ENCODE data around the gene SPHK1.

Gene SPHK1

DNA sequence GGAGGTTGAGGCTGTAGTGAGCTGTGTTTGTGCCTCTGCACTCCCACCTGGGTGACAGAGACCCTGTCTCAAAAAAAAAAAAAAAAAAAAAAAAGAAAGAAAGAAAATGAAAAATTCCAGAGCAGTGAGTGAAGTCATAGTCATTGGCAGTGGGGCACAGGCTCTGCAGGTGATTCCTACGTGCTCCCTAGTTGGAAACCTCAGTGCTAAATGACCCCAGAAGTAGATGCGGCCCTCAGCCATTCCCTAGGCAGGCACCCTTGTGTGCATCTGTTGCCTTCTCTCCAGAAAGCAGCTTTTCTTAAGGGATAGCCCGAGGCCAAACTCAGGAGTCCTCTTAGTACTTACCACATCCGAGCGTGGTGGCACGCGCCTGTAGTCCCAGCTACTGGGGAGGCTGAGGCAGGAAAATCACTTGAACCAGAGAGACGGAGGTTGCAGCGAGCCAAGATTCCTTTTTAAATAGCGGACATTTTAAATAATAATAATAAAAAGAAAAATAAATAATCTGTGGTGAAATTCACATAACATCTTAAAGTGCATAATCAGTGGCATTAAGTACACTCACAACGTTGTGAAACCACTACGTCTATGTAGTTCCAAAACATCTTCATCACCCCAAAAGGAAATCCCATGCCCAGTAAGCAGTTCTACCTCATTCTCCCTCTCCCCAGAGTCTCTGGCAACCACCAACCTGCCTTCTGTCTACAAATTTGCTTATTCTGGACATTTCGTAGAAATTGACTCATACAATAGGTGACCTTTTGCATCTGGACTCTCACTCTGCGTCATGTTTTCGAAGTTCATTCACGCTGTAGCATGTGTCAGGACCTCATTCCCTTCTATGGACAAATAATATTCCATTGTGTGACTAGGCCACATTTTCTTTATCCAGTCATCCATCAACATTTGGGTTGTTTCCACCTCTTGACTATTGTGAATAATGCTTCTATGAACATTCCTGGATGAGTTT is 12.5 kb upstream of the SPHK1 start:
- TF ChIP-seq GATA3 (IDR thresholded peaks at IDR 0.05; ENCODE audit: low read depth, low read length) = no peak
- TF ChIP-seq GATA2 (IDR thresholded peaks at IDR 0.05; ENCODE audit: low read depth, low read length) = no peak

DNA sequence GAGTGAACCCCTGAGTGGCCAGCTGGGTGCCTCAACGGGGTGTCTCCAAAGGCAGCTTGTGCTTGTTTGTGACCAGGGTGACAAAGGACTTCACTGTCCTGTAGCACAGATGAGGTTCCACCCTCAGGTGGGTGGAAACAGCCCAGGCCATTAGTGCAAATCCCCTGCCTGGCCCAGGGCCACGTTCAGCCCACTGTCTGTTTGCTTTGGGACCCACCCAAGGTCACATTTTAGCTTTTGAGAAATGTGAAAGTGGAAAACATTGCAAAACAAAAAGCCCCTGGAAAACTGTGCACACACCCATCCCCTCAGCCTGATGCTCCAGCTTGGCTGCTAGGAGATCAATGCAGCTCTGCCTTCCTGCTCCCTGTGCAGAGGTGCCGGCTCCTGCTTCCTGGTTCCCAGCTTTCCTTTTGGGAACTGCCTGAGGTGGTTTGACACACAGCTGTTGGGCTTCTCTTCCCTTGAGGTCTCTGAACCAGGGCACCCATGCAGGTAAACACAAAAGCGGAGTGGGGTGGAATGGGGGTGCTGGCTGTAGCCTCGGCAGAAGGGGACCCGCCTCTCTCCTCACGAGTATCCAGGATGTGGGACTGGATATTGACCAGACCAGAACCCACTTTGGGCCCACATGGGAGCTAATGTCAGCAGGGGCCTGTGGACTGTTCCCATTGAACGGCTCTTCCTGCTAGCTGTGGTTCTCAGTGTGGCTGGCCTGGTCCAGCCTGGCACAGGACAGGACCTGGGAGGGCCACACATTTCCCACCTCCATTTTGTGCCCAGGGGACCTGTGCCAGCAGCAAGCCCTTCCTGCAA is 7.9 kb upstream of the SPHK1 start:
- TF ChIP-seq GATA3 (IDR thresholded peaks at IDR 0.05; ENCODE audit: low read depth, low read length) (no peak), GATA2 (IDR thresholded peaks at IDR 0.05; ENCODE audit: low read depth, low read length) (no peak)

DNA sequence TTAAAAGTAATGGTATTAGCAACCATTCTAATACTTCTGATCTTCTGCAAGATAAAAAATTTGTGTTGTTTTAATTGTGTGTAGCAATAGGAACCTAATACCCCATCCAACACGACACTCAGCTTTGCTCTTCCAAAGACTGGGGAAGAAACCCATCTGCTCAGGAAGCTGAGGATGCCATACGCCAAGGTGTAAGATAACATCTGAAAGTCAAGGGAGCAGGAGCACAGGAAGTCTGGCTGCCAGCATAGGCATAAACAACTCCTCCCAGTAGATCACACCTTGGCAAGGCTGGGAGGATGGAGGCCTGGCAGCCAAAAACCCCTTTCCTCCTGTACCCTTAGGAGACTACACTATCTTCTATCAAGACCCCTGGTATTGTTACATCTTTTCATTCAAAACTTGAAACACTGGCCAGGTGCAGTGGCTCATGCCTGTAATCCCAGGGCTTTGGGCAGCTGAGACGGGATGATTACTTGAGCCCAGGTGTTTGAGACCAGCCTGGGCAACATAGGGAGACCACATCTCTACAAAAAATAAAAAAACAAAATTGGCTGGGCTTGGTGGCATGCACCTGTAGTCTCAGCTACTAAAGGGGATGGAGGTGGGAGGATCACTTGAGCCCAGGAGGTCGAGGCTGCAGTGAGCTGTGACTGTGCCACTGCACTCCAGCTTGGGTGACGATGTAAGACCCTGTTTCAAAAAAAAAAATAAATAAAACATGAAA is 5.7 kb upstream of the SPHK1 start:
- no peak; the same call in 1 of the 2 replicates for TF ChIP-seq GATA2 (IDR thresholded peaks at IDR 0.05; ENCODE audit: low read depth, low read length)
- no peak for TF ChIP-seq GATA3 (IDR thresholded peaks at IDR 0.05; ENCODE audit: low read depth, low read length)

DNA sequence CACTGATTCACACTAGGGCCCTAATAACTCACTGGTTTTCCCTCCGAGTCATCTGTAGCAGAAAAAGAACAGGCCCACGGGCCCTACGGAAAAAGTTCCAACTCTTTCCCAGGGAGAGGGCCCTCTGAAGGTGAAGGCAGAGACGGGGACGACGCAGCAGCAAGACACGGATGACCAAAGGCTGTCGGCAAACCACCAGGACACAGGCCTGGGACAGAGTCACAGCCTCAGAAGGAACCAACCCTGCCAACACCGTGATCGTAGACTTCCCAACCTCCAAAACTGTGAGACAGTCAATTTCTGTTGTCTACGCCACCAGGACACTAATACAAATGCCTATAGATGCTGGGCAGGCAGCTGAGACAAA is 5.2 kb upstream of the SPHK1 start:
- TF ChIP-seq GATA3 (IDR thresholded peaks at IDR 0.05; ENCODE audit: low read depth, low read length) (no peak), GATA2 (IDR thresholded peaks at IDR 0.05; ENCODE audit: low read depth, low read length) (no peak)

DNA sequence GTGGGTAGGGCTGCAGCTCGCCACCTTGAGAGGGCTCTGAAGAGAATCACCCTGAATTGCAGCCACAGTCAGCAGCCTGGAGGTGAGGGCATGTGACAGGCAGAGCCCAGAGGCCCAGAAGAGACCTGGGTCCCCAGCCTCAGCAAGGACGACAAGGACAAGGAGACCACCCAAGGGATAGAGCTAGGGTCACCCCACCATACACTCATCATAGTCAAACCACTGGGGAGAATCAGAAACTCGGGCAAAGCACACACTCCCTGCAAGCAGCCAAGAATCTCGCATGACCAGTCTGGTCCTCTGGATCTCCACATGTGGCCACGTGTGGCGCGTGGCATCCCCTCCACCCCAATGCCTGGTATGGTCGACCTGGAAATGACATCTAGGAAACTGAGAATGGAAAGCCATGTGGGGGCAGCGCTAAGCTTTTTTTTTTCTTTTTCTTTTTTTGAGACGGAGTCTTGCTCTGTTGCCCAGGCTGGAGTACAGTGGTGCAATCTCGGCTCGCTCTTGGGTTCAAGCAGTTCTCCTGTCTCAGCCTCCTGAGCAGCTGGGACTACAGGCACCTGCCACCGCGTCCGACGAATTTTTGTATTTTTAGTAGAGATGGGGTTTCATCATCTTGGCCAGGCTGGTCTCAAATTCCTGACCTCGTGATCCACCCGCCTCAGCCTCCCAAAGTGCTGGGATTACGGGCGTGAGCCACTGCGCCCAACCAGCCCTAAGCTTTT is 4.6 kb upstream of the SPHK1 start:
- TF ChIP-seq GATA2 (IDR thresholded peaks at IDR 0.05; ENCODE audit: low read depth, low read length) (no peak), GATA3 (IDR thresholded peaks at IDR 0.05; ENCODE audit: low read depth, low read length) (no peak)

DNA sequence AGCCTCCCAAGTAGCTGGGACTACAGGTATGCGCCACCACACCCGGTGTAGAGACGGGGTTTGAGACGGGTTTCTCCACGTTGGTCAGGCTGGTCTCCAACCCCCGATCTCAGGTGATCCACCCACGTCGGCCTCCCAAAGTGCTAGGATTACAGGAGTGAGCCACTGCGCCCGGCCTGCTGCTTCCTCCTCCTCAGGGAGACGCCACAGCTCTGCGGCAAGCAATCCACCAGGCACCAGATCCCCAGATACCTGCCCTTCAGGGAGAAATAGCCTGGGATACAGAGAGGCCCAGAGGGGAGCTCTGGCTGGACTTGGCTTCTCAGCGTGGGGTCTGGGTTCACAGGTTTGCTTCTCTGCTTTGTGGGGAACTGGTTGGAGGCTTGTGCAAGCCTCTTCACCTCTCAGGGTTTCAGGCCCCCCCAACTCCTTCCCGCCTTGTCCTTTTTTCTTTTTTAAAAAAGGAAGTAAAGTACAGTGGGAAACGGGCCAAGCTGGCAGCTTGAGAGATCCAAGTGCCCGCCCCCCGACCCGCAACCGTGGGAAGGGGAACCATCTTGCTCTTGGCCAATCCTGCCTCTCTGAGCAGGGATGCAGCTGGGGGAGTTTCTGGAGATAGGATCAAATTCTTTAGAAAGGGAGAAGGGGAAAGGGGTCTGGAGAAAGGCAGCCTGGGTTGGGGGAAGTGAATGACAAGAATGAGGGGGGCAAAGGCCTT is 2.6 kb upstream of the SPHK1 start:
- TF ChIP-seq GATA2 (IDR thresholded peaks at IDR 0.05; ENCODE audit: low read depth, low read length) (no peak), GATA3 (IDR thresholded peaks at IDR 0.05; ENCODE audit: low read depth, low read length) (no peak)

DNA sequence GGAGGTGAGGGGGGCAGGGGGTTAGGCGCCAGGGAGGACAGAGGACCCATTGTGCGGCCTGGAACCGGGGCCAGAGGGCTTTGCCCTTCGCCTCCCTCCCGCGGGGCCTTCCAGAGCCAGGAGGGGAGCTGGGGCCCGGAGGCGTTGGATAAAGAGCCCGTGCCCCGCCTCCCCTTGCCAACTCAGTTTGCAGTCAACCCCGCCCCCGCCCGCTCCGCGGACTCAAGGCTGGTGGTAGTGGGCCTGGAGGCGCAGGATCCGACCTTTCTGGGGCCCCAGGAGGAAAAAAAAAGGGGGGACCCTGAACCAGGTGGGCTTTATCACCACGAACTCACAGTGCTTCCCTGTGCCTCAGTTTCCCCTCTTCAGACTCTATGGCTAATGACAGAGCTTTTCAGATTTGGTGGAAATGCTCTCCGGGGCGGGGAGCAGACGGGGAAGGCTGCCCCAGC is 2.0 kb upstream of the SPHK1 start:
- TF ChIP-seq GATA2 (IDR thresholded peaks at IDR 0.05; ENCODE audit: low read depth, low read length) (no peak), GATA3 (IDR thresholded peaks at IDR 0.05; ENCODE audit: low read depth, low read length) (no peak)

DNA sequence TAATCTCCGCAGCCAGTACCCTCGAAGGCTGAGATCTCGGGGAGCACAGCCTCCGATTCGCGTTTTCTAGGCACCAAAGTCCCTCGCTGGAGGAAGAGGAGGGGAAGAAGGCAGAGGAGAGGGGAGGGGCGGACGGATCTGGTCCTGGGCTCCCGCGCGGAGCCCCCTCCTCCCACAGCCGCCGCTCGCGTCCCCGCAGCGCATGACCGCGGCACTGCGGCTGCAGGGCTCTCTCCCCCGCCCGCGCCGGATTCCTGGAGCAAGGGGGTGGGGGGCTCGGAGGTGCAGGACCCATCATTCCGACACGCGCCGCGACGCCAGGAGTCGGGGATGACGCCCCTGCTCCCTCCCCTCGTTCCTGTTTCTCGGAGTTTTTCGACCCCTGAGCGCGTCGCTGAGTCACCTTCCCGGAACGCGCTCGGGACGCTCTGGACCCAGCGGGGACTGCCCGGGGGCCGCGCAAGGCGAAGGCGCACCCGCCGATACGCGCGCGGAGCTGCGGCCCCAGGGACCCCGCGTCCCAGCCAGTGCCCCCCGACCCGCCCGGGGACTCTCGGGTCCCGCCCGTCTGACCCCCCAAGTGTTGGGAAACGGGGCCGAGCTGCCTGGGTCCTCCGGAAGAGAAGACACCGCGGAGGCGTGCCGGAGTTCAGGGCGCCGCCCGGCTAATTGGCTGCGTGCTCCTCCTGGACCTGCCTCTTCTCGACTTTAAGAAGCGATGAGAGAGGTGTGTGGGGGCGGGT is 1.4 kb upstream of the SPHK1 start:
- TF ChIP-seq GATA2 (IDR thresholded peaks at IDR 0.05; ENCODE audit: low read depth, low read length) = no peak
- TF ChIP-seq GATA3 (IDR thresholded peaks at IDR 0.05; ENCODE audit: low read depth, low read length) = no peak

DNA sequence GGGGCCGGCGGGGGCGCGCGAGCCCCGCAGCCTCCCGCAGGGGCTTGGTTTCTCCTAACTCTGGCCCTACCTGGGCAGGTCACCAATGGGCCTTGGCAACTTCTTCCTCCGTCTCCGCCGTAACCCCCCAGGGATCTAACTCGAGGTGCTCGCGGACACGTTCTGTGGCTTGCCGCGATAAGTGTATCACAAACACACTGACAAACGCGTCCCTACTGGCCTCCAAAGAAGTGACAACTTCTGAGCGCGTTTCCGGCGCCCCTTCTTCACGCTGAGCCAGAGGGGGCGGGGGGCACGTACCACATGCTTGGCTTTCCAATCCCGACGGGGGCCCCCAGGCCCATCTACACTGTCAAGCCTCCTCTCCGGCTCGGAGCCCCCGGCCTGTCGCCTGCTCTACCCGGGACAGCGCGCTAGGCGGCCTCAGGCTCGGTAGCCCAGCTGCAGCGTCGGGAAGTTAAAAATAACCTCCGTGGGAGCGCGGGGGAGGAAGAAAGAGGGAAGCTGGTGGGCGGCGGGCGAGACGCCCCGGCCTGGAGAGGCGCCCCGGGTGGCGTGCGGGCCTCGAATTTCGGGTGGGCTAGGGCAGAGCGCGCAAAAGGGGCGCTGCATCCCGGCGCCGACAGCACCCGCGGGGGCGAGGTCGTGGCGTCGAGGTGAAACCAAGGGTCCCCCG is 725 bp upstream of the SPHK1 start:
- TF ChIP-seq GATA3 (IDR thresholded peaks at IDR 0.05; ENCODE audit: low read depth, low read length) = no peak
- no peak for TF ChIP-seq GATA2 (IDR thresholded peaks at IDR 0.05; ENCODE audit: low read depth, low read length)

DNA sequence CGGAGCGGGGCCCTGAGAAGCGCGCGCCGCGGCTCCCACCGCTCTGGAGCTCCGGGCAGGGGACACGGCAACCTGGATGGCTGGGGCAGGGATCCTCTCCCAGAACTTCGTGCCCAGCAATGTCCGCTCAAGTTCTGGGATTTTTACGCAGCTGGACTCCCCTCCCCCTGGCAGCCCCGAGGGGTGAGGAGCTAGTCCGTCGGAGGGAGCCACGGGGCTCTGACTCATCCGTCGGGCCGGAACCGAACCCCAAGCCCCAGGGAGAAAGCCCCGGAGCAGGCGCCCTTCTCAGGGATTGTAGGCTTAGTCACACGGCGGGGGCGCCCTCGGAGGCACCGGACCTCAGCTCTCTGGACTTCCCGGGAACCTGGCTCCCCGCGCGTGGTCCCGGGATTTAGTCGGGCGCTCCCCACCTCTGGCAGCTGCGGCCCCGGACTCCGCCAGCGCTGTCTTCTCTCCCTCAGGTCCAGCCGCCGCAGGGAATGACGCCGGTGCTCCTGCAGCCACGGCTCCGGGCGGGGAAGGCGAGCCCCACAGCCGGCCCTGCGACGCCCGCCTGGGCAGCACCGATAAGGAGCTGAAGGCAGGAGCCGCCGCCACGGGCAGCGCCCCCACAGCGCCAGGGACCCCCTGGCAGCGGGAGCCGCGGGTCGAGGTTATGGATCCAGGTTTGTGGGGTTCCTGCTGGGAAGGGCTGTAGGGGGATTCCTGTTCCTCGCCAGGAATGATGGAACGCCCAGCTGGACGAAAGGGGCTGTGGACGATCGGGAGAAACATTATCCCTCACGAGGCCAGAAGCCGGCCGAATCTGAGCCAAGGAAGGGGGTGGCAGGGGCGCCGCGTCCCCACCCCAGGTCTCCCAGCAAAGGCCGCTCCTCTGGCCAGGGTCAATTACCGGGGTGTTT is 830 bp downstream of the SPHK1 start:
- TF ChIP-seq GATA2 (IDR thresholded peaks at IDR 0.05; ENCODE audit: low read depth, low read length) (no peak), GATA3 (IDR thresholded peaks at IDR 0.05; ENCODE audit: low read depth, low read length) (no peak)
